Activated CD8-positive, alpha-beta T cell treated with anti-CD3 and anti-CD28 coated beads for 36 hours (primary cell): ENCODE results near the gene HOGA1. TPM values are rescaled to one million over a fixed set of nuclear protein-coding genes. Genes with fewer than 3 reads are reported as not detected.

ENCODE experiments used
- ATAC-seq: fragments of 200-7000 bp; cut with Tn5 transposase; one replicate; pipeline ENCODE4 v1.10.0; 2021; ENCODE audit warnings: mild to moderate bottlenecking, moderate library complexity
- CTCF ChIA-PET: fragments of 350-600 bp; sonication (Branson Sonifier 250); formaldehyde crosslinking; loops from one replicate; lab custom pipeline; 2021; ENCODE audit warnings: antibody characterized with exemption; lab: Charles Lee
- POLR2A ChIA-PET: fragments of 350-600 bp; sonication (Branson Sonifier 250); formaldehyde crosslinking; loops from one replicate; lab custom pipeline; 2021; ENCODE audit warnings: antibody characterized with exemption; lab: Charles Lee
- DNase-seq: peaks from one replicate; pipeline ENCODE4 v3.0.0-alpha.2; 2020
- H3K27ac Mint-ChIP-seq: one replicate; pipeline ENCODE4 v1.8.0; 2021; ENCODE audit warnings: mild to moderate bottlenecking, mixed read lengths
- H3K27me3 Mint-ChIP-seq: one replicate; pipeline ENCODE4 v1.8.0; 2021; ENCODE audit warnings: mixed read lengths
- H3K36me3 Mint-ChIP-seq: one replicate; pipeline ENCODE4 v1.8.0; 2021; ENCODE audit warnings: low read depth, mixed read lengths
- H3K4me1 Mint-ChIP-seq: one replicate; pipeline ENCODE4 v1.8.0; 2021; ENCODE audit warnings: low read depth, mixed read lengths
- H3K4me3 Mint-ChIP-seq: one replicate; pipeline ENCODE4 v1.8.0; 2021; ENCODE audit warnings: mild to moderate bottlenecking, moderate library complexity, mixed read lengths
- H3K9me3 Mint-ChIP-seq: one replicate; pipeline ENCODE4 v1.8.0; 2021; ENCODE audit warnings: mixed read lengths
- intact Hi-C: fragments of 100-400 bp; cut with micrococcal nuclease; formaldehyde crosslinking; loops from one replicate; pipeline ENCODE4 v1.10.0; 2022
- total RNA-seq, 2 experiments: library from RNA; stranded (reverse); gene quantifications; one replicate each; pipeline ENCODE4 v1.2.3, GENCODE V29; 2021
- TF ChIP-seq, protein P1 (sequence below): fragments of 200-600 bp; IDR thresholded peaks from one replicate; pipeline ENCODE4 v1.8.0; 2022; ENCODE audit warnings: antibody characterized with exemption, mild to moderate bottlenecking

Gene HOGA1
- total RNA-seq, 2 experiments from 2014 or later, result not detected

DNA sequence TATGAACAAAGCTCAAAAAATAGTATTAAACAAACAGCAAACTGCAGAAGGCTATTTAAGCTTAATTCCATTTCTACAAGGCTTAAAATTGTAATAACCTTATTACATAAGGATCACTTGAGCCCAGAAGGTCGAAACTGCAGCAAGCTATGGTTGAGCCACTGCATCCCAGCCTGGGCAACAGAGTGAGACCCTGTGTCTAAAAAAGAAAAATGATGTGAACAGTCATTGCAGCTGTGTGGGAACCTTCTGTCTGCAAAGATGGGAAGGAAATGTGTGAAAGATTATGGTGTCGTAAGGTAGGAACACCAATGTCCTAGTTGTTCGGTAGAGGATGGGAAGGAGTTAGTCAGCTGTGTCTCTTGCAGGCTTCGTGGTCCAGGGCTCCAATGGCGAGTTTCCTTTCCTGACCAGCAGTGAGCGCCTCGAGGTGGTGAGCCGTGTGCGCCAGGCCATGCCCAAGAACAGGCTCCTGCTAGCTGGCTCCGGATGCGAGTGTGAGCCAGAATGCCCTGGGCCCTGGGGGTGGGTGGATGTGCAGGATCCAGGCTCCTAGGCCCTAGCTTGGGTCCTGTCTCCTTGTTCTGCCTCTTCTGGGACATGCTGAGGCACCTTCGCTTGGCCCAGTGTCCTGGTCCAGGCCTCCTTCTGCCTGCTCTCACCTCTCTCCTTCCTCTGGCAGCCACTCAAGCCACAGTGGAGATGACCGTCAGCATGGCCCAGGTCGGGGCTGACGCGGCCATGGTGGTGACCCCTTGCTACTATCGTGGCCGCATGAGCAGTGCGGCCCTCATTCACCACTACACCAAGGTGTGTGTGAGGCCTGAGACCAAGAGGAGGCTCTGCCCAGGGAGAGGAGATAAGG is 14.4 kb downstream of the HOGA1 start:
- TF ChIP-seq, protein P1, sequence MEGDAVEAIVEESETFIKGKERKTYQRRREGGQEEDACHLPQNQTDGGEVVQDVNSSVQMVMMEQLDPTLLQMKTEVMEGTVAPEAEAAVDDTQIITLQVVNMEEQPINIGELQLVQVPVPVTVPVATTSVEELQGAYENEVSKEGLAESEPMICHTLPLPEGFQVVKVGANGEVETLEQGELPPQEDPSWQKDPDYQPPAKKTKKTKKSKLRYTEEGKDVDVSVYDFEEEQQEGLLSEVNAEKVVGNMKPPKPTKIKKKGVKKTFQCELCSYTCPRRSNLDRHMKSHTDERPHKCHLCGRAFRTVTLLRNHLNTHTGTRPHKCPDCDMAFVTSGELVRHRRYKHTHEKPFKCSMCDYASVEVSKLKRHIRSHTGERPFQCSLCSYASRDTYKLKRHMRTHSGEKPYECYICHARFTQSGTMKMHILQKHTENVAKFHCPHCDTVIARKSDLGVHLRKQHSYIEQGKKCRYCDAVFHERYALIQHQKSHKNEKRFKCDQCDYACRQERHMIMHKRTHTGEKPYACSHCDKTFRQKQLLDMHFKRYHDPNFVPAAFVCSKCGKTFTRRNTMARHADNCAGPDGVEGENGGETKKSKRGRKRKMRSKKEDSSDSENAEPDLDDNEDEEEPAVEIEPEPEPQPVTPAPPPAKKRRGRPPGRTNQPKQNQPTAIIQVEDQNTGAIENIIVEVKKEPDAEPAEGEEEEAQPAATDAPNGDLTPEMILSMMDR, result no peak
- ATAC-seq, result no peak
- ChIA-PET CTCF (interaction anchor here (1.0 to 1.5 kb wide), 3 partner anchors 11 to 430 kb away, joined by 3 to 6 read pairs (median 6); no protein-coding TSS in a partner anchor), POLR2A (no interaction called here)
- Mint-ChIP-seq H3K4me3 (no peak overlapping the region), H3K27ac (no peak overlapping the region), H3K4me1 (no peaks in the 10 kb centered on the region), H3K9me3 (no peaks in the 10 kb centered on the region), H3K27me3 (no peaks in the 10 kb centered on the region), H3K36me3 (no peaks in the 10 kb centered on the region)
- DNase-seq, result no peak
- intact Hi-C loops, result no loop called here

DNA sequence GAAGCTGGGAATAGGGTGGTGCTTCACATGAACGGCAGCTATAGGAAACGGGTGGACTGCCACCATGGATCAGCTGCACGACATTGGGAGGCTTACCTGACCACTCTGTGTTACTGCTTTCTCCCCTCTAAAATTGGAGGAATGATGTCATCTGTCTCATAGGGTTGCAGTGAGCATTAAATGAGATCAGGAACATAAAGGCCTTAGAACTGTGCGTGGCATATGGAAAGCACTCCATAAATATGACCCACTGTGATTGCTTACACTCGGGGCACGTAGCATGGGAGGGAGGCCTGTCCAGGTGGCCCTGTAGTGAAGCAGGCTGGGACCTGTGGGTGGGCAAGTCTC is 15.1 kb downstream of the HOGA1 start:
- TF ChIP-seq, protein P1, result no peak
- Mint-ChIP-seq H3K27ac (no peak overlapping the region), H3K36me3 (no peaks in the 10 kb centered on the region), H3K9me3 (no peaks in the 10 kb centered on the region), H3K4me3 (no peak overlapping the region), H3K4me1 (no peaks in the 10 kb centered on the region), H3K27me3 (no peaks in the 10 kb centered on the region)
- no peak for DNase-seq
- intact Hi-C loops, result no loop called here
- POLR2A ChIA-PET, result no interaction called here
- CTCF ChIA-PET, result interaction anchor here (1.0 to 1.5 kb wide), 2 partner anchors 27 to 429 kb away, joined by 3 to 6 read pairs; no protein-coding TSS in a partner anchor
- no peak for ATAC-seq

DNA sequence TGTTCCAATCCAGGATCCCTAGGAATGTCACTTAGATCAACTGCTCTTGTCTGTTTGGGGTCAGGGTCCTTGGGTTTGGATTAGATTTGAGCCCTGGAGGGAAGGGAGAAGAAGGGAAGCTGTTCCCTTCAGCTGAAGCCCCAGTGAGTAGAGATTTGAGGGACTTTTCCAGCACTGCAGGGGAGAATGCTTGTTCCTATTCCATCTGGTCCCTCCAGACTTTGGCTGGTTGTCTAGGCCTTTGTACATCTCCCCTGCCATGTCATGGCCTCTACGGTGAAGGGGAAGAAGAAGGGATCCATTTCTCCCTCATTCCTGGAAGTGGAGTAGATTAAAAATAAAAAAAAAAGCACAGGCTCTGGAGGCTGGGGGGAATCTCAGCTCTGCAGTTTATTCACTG is 16.4 kb downstream of the HOGA1 start:
- intact Hi-C loops, result no loop called here
- DNase-seq (no peak), ATAC-seq (no peak)
- Mint-ChIP-seq H3K4me1 (no peaks in the 10 kb centered on the region), H3K27ac (no peak overlapping the region), H3K4me3 (no peak overlapping the region), H3K9me3 (no peaks in the 10 kb centered on the region), H3K27me3 (peaks cover under 1% of the 10 kb centered on the region), H3K36me3 (no peaks in the 10 kb centered on the region)
- TF ChIP-seq, protein P1, result no peak
- CTCF ChIA-PET, result no interaction called here
- POLR2A ChIA-PET, result interaction anchor here (0.7 kb wide), 1 partner anchor 40 kb away, joined by 5 read pairs; the partner anchor contains the start of gene PI4K2A

DNA sequence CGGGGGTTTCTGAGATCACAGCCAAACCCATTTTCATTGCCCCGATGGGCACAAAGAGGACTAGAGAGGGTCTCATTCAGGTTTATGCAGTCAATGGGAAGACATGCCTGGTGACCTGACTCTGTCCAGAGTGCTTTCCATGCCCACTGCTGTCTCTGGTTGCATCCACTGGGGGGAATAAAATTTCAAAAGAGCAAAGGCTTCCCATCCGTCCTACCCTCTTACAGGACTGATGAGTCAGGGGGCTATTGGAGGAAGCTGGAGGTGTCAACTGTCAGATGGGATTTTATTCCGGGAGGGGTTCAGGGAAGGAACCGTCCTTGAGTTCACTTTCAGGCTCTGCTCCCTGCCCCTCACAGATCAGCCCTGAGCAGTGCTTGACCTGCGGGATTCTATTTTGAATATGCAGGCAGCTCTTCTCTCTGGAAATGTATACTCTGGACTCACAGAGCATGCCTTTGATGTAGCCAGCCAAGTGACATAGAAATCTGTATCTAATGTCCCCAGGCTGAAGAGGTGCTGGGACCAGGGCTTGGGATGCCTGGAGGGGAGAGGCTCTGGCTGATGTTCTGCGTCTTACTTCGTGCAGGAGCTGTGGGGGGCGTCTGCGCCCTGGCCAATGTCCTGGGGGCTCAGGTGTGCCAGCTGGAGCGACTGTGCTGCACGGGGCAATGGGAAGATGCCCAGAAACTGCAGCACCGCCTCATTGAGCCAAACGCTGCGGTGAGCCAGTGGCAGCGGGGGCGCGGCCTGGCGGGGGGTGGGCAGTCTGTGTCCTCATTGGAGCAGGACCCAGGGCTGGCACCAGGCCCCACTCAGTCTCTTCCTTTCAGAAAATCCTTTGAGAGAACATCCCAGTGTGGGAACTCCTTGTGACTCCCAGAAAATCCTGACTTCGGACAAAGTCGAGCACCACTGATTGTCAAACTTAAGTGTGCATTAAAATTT is 17.4 kb downstream of the HOGA1 start:
- intact Hi-C loops, result no loop called here
- H3K4me1 Mint-ChIP-seq, result no peaks in the 10 kb centered on the region
- TF ChIP-seq, protein P1, result no peak
- ChIA-PET CTCF (no interaction called here), POLR2A (no interaction called here)
- DNase-seq (no peak), ATAC-seq (no peak)
- no peak overlapping the region for H3K4me3 Mint-ChIP-seq
- H3K27ac Mint-ChIP-seq, result no peak overlapping the region
- no peaks in the 10 kb centered on the region for H3K9me3 Mint-ChIP-seq
- peaks cover 2% of the 10 kb centered on the region for H3K27me3 Mint-ChIP-seq
- no peaks in the 10 kb centered on the region for H3K36me3 Mint-ChIP-seq
